Activated CD8-positive, alpha-beta memory T cell treated with anti-CD3 and anti-CD28 coated beads for 36 hours (primary cell): ENCODE data around the gene TMF1. TPM values are rescaled to one million over a fixed set of nuclear protein-coding genes. Genes with fewer than 3 reads are reported as not detected.

ENCODE experiments used
- CTCF ChIA-PET: fragments of 350-600 bp; sonication (Branson Sonifier 250); formaldehyde crosslinking; loops from one replicate; lab custom pipeline; 2021; ENCODE audit warnings: antibody characterized with exemption; lab: Charles Lee
- POLR2A ChIA-PET: fragments of 350-600 bp; sonication (Branson Sonifier 250); formaldehyde crosslinking; loops from one replicate; lab custom pipeline; 2021; ENCODE audit warnings: antibody characterized with exemption; lab: Charles Lee
- total RNA-seq, 2 experiments: library from RNA; stranded (reverse); gene quantifications; one replicate each; pipeline ENCODE4 v1.2.3, GENCODE V29; 2021

TMF1 gene
- total RNA-seq, 2 experiments from 2014 or later = 32.2 to 33.1 TPM

DNA sequence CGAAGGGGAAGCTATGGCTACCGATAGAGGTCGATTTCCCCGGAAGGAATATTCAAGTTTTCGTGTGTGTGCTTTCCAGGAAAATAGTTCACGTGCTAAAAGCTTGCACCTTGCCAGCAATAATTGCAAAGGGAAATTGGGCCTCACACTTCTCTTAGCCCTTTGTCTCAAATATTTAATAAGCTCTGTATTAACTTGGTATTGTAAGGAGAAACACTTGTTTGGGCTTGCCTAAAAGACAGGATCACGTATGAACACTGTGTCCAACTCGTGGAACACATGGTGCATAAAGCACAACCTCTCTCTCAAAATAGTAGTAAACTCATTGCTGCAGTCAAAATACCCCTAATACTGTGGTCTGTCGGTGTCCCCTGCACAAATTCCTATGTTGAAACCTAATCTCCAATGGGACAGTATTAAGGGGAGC is 352 bp upstream of the TMF1 start:
- ChIA-PET CTCF (interaction anchor here (1.0 to 1.2 kb wide), 2 partner anchors 12 to 33 kb away, joined by 3 to 4 read pairs; no protein-coding TSS in a partner anchor), POLR2A (interaction anchor here (0.6 to 1.8 kb wide), 5 partner anchors 25 to 39 kb away, joined by 3 to 8 read pairs (median 3); partner anchors contain the start of gene EOGT)

DNA sequence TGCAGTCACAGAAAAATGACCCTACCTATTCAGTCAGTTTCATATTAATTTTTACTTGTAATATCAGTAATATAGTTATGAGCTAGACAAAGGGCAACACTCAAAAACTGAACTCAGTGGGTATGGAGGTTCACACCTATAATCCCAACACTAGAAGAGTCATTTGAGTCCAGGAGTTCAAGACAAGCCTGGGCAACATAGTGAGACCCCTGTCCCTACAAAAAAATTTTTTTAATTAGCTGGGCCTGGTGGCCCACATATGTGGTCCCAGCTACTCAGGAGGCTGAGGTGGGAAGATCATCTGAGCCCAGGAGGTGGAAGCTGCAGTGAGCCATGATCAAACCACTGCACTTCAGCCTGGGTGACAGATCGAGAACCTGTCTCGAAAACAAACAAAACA is 3.1 kb downstream of the TMF1 start:
- CTCF ChIA-PET = no interaction called here
- POLR2A ChIA-PET = interaction anchor here (1.2 kb wide), 1 partner anchor 43 kb away, joined by 3 read pairs; no protein-coding TSS in a partner anchor

DNA sequence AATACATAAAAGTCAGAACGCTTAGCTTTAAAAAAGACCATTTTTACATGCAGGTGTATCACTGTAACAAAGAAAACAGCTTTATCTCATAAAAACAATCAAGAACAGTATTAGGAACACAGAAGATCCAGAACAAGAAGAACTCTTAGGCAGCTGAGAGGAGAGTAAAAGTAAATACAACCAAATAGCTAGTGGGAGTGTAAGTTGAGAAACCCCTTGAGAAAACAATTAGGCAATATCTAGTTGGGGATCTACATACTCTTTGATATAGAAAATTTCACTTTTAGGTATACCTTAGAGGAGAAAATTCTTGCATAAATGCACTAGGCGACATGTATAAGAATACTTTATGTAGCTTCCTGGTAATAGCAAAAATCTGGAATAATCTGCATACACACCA is 7.5 kb downstream of the TMF1 start:
- POLR2A ChIA-PET = no interaction called here

DNA sequence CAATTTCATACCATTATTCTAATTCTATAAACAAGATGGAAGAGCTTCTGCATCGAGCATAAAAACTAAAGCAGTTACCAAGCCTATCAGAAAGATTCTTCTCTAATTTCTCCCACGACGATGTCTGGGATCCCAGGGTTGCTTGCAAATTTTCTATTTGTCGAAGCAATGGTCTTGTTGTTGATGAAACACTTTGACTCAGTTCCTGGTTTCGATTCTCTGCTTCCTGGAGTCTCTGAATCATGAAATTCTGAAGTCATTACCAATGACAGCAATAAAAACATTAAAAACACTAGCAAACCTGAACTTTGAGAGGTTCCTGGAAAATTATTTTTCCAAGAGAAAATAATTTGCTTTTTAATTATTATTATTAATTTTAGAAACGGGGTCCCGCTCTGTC is 18.7 kb downstream of the TMF1 start:
- ChIA-PET POLR2A (interaction anchor here (0.7 kb wide), 1 partner anchor 54 kb away, joined by 4 read pairs; no protein-coding TSS in a partner anchor), CTCF (interaction anchor here (1.4 kb wide), 1 partner anchor 46 kb away, joined by 3 read pairs; the partner anchor contains the start of gene UBA3)

More for the DNA sequence above, 7.5 kb downstream of the TMF1 start:
- CTCF ChIA-PET = interaction anchor here (1.0 kb wide), 1 partner anchor 31 kb away, joined by 4 read pairs; the partner anchor contains the start of gene EOGT

DNA sequence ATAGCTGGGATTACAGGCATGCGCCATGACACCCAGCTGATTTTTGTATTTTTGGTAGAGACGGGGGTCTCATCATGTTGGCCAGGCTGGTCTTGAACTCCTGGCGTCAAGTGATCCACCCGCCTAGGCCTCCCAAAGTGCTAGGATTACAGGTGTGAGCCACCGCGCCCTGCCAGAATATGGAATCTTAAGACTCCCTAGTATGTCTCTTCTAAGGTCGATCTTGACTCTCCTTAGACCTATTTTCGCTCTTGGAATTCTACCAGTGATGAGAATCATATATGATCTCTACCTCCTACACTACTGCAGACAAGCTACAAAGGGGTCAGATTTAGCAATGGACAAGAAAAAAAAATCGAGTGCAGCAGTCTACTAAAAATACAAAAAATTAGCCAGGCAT is 19.4 kb downstream of the TMF1 start:
- POLR2A ChIA-PET = no interaction called here
- CTCF ChIA-PET = interaction anchor here (0.6 to 1.4 kb wide), 2 partner anchors 14 to 47 kb away, joined by 3 read pairs; partner anchors contain the start of gene UBA3

DNA sequence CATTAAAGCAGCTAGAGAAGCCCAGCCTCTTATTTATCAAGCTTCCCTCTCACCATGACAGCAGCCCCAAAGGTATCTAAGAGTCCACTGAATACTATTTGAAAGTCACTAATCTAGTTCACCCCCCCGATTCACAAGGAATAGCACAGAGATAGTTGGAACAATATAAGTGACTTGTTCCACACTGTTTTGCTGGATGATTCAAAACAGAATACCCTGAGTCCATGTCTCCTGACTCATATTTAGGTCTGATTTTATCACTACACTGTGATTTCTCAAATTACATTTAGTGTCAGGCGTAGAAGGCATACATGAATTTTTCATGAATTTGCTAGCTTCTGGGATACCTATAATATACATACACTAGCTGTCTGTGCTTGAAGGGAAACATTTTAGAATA is 20.0 kb downstream of the TMF1 start:
- POLR2A ChIA-PET = no interaction called here
- CTCF ChIA-PET = interaction anchor here (0.6 to 1.4 kb wide), 2 partner anchors 13 to 48 kb away, joined by 3 read pairs; partner anchors contain the start of gene UBA3

DNA sequence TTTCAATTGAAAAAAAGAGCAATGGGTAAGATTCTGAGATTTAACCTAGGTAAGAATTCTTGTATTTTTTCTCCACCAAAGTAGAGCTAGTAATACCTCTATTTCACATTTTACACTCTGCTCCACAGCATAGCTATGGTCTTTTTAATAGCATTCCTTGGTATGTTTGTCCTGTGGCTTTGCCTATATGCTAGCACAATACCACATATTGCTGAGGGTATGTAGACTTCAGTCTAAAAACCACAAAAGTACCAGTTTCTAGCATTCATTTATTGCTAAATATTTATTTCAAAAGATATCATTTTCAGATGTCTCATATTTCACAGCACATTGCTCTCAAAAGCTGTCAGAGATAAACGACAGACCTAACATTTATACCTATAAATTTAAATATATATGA is 20.5 kb downstream of the TMF1 start:
- ChIA-PET CTCF (no interaction called here), POLR2A (no interaction called here)

DNA sequence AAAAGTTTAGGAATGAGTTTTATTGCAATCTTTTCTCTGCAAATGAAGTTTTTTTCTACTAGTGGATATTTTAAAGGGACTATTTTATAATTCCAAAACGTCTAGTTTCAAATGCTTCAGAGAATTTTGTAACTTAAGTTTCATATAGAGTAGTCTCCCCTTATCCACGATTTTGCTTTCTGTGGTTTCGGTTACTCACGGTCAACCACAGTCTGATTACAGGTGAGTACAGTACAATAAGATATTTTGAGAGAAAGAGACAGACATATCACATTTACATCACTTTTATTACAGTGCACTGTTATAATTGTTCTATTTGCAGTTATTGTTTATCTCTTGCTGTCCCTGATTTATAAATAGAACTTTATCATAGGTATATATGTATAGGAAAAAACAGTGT is 31.3 kb downstream of the TMF1 start:
- ChIA-PET CTCF (no interaction called here), POLR2A (no interaction called here)

DNA sequence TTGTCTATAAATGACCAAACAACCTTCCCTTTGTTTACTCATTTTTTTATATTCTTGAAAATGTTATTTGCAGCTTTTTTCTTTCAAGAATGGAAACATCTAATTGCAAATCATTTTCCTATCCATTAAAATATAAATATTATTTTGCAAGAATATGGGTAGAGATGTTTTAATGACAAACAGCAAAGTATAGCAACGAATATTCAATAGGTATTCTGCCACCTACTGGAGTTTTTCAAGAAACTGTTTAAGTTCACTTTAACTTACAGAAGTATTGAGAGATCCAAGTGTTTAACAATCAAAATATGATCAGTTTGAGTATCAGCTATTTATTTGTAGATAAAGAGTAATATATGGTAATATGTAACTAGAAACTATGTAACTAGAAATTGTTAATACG is 31.7 kb downstream of the TMF1 start:
- POLR2A ChIA-PET = no interaction called here
- CTCF ChIA-PET = no interaction called here

DNA sequence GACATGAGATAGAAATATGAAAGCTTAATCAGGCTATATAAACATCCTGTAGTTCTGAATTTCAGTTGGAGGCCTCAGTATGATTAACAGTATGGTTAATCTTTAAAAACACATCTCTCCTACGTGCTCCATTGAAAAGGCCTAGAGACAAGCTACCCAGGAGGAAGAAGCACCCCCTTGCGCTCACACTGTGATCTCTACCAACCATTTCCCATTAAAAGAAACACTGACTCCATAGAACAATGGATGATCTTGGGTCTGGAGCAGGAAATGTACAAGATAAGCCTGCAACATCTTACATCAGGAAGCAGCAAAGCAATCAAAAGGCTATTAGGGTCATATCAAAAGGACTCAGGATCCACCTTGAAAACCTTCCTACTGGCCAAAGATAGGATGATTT is 35.2 kb downstream of the TMF1 start:
- ChIA-PET POLR2A (no interaction called here), CTCF (no interaction called here)

DNA sequence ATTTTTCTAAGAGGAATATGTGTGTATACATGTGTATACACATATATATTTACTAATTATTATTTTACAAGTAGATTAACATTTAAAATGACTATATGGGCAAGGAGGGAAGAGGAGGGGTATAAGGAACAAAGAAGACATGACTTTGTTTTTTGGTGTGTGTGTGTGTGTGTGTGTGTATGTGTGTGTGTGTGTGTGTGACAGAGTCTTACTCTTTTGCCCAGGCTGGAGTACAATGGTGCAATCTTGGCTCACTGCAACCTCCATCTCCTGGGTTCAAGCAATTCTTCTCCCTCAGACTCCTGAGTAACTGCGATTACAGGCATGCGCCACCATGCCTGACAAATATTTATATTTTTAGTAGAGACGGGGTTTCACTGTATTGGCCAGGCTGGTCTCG is 36.0 kb downstream of the TMF1 start:
- POLR2A ChIA-PET = no interaction called here
- CTCF ChIA-PET = no interaction called here

DNA sequence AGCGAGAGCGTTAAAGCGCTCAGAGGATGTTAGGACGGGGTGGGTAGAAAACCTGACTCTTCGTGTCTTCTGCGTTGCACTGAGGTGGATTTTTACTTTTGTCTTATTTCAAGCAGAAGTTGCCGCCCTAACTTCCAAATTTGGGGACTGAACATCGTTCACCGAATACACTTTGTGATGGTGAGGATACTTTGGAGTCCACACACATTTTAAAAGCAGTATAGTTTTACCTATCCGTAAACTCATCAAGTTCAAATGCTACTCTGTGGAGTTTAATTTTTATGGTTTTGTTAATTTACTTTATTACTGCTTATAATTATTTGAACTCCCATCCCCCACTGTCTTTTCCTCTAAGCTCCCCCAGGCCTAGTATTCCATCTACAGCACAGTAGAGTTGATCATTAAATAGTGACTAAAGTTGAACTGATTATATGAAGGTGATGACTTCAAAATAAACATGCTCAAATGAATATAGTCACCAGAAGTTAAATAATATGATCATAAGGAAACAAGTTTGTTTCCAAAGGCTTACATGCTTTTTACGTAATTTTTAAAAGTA is 38.0 kb downstream of the TMF1 start:
- ChIA-PET CTCF (interaction anchor here (1.0 to 1.8 kb wide), 4 partner anchors 9 to 67 kb away, joined by 4 read pairs; no protein-coding TSS in a partner anchor), POLR2A (interaction anchor here (0.8 to 1.5 kb wide), 7 partner anchors 38 to 80 kb away, joined by 3 to 9 read pairs (median 6); partner anchors contain the start of genes ARL6IP5, TMF1 and UBA3)

DNA sequence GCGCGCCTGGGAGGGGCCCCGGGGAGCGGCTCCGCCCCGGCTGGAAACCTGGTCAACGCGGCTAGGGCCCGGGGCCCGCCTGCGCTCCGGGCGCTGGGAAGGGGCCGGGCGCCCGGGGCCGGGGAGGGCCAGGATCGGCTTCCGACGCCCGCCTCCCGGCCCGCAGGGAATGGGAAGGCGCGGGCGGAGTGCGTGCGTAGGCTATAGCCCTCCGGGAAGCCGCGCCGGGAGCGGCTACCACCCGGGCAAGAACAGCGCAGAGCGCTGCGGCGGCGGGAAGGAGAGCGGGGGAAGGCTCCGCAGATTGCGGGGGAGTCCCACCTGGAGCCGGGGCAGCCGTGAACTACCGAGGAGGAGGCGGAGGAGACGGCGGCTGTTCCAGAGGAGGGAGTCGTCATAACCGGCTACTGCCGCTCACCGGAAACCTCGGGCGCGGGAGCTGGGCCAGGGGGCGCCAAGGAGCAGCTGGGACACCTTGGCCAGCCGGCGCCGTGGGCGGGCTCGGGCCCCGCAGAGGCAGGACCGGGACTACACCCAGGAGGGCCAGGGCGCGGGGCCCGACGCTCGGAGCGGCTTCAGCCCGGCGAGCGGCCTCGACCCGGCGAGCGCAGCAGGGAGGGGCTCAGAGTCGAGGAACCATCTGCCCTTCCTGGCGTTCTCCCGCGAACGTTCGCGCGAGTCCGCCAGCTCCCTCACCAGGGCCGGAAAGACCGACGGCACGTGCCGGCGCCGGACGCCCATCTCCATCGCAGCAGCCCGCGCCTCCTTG is 38.7 kb downstream of the TMF1 start, which contains the start of gene EOGT:
Gene EOGT, minus strand, starts transcription at position 432 of the 769 bp plus-strand sequence. CDS start 3,838 bp downstream, outside the sequence.
- ChIA-PET POLR2A (interaction anchor here (0.7 to 1.5 kb wide), 8 partner anchors 39 to 170 kb away, joined by 3 to 9 read pairs (median 6); partner anchors contain the start of genes ARL6IP5, TMF1 and UBA3), CTCF (interaction anchor here (1.0 to 1.8 kb wide), 4 partner anchors 8 to 68 kb away, joined by 4 read pairs; no protein-coding TSS in a partner anchor)

DNA sequence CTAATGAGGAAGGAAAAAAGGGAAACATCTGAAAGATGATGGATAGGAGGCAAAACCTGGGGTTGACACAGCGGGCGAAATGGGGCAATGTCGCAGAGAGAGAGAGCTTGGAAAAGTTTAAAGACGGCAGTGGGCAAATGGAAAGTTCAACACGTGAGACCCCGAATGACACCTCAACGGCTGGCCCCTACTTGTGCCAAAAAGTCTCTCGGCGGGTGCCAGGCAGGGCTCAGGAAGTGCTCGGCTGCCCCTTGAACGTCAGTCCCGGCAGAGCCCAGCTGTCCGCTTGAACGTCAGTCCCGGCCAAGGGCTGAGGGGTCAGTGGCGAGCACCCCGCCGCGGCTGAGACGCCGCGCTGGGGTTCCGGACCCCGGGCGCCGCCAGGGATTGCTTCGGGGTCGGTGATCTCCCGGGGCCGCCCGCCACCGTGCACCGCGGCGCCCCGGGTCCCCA is 39.3 kb downstream of the TMF1 start:
- CTCF ChIA-PET = interaction anchor here (0.8 to 1.8 kb wide), 3 partner anchors 32 to 70 kb away, joined by 3 to 4 read pairs (median 4); no protein-coding TSS in a partner anchor
- POLR2A ChIA-PET = interaction anchor here (0.7 to 1.5 kb wide), 3 partner anchors 40 to 170 kb away, joined by 3 to 6 read pairs (median 4); partner anchors contain the start of genes ARL6IP5 and TMF1

DNA sequence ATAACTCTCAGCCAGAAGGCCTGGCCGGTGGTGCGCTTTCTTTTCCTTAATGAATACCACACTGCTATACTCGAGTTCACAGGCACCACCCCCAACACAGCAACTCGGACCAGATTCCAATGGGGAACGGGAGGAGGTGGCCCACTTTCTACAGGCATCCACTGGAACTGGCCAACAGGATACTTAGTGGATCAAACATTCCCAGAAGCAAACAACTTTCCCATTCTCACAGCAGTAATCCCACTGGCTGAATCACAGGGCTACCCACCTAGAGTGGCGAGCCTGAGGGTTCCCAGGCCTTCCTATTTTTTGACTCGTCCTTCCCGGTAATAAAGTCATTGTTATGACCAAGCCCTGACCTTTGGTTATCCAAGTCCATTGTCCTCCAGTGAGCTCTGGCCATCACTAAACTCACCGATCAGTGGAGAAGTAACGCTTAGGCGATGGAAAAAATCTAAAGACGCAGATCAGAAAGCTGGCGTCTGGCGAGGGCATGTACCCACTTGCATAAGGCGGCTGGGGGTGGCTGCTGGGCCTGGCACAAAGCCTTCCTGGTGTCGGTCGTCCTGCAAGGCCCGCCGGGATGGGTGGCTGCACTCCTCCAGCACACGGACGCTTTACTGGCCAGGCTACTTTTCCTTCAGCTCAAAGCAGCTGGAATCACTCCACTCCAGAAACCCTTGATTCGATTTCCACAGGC is 39.9 kb downstream of the TMF1 start:
- POLR2A ChIA-PET = no interaction called here
- CTCF ChIA-PET = interaction anchor here (0.8 to 1.0 kb wide), 2 partner anchors 42 to 70 kb away, joined by 3 to 4 read pairs; no protein-coding TSS in a partner anchor

DNA sequence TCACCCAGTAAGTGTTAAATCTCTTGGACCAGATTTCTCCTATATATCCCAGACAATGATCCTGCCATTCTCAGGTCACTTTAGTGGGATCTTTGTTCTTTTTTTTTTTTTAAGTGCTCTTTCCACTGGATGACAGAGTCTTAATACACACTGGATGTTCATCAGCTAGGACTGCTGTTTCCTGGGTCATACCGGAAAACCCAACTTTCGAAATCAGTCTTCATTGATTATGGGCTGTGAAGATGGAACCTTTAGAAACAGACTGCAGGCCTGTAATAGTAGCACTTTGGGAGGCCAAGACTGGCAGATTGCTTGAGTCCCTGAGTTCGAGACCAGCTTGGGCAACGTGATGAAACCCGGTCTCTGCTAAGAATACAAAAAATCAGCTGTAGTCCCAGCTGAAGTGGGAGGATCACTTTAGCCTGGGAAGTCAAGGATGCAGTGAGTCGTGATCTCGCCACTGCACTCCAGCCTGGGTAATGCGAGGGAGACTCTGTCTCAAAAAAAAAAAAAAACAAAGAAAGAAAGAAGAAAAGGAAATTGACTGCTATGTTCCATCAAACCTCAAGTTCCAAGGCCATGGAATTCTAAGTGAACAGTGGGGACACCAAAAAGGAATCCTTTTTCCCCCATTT is 40.9 kb downstream of the TMF1 start:
- POLR2A ChIA-PET = interaction anchor here (0.5 to 0.6 kb wide), 2 partner anchors 47 to 79 kb away, joined by 3 to 4 read pairs; no protein-coding TSS in a partner anchor
- CTCF ChIA-PET = interaction anchor here (0.6 kb wide), 1 partner anchor 75 kb away, joined by 4 read pairs; no protein-coding TSS in a partner anchor

DNA sequence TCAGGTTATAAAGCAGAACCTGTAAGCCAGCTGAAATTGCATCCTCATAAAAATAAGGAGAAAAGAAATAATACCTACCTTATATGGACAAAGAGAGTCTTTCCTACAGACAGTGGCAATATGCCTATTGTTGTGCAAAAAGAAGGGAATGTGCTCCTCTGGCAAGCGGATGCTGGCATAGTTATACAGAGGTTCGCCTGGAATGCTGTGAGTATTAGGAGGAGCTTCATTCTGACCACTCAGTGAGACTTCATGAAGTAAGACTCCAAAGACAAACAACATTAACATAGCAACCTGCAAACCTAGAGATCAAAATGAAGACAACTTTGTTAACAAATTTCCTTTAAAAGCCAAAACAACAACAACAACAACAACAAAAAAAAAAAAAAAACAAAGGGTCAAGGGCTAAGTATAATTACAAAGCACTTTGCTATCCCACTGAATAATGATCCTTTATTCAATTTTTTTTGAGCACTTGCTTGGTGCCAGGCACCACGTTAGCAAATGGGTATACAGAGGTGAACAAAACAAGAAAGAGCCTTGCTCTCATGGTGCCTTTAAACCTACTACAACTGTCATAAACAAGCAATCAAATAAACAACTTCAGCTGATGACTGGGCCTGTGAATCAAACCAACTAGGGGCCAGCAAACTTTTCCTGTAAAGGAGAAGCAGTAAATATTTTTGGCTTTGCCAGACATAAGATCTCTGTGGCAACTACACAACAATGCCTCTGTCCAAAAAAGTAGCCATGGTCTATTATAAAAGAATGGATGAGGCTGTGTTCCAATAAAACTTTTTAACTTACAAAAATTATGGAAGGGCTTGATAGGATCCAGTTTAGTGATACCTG is 42.3 kb downstream of the TMF1 start:
- ChIA-PET POLR2A (interaction anchor here (0.6 kb wide), 1 partner anchor 19 kb away, joined by 3 read pairs; no protein-coding TSS in a partner anchor), CTCF (no interaction called here)
